Endothelial cell of umbilical vein (primary cell): ENCODE data around the gene SOX13. TPM values are rescaled to one million over a fixed set of nuclear protein-coding genes. Genes with fewer than 3 reads are reported as not detected.

Experiments used
- BruUV-seq: library from RNA; stranded (reverse); fragments of 400-500 nt; replicated peaks from 2 replicates; lab custom pipeline; 2021; lab: Mats Ljungman, UMichigan
- CTCF ChIA-PET: fragments of 300-600, 350-600 bp; sonication (Branson Sonifier 250); formaldehyde crosslinking; loops from one replicate; lab custom pipeline; 2021; ENCODE audit warnings: antibody characterized with exemption, inconsistent platforms; lab: Charles Lee
- POLR2A ChIA-PET: fragments of 300-600, 350-600 bp; sonication (Branson Sonifier 250); formaldehyde crosslinking; loops from one replicate; lab custom pipeline; 2021; ENCODE audit warnings: antibody characterized with exemption, inconsistent platforms; lab: Charles Lee
- DNase-seq: peaks from one replicate; pipeline ENCODE4 v3.0.0-alpha.2; 2011; ENCODE audit warnings: low read depth, low spot score
- FAIRE-seq: peaks from 2 replicates; lab custom pipeline; 2011; peaks lifted over from hg19 to GRCh38; lab: Jason Lieb, UNC
- H2AFZ ChIP-seq: 2 replicates; pipeline ENCODE4 v1.6.0; 2012; ENCODE audit warnings: low read depth, low read length, control low read depth, inconsistent platforms
- H3K27ac ChIP-seq: 2 replicates; pipeline ENCODE4 v1.5.1; 2011; ENCODE audit warnings: low read depth, mild to moderate bottlenecking, control low read depth, low read length, moderate library complexity; ENCODE audit not compliant: insufficient read depth
- H3K27me3 ChIP-seq, 2 experiments: 2 replicates each; pipeline versions ENCODE4 v1.6.0 to v1.6.1; 2011; ENCODE audit warnings: low read length in 2 of 2, mixed read lengths in 1 of 2; ENCODE audit not compliant: control insufficient read depth in 2 of 2, insufficient read depth in 2 of 2
- H3K36me3 ChIP-seq, 2 experiments: 2 replicates in 1 of 2; 3 replicates in 1 of 2; pipeline ENCODE4 v1.5.1; 2011; ENCODE audit warnings: low read length in 2 of 2, mild to moderate bottlenecking in 1 of 2, moderate library complexity in 1 of 2; ENCODE audit not compliant: control insufficient read depth in 2 of 2, insufficient read depth in 2 of 2; ENCODE audit errors: extremely low read depth in 1 of 2
- H3K4me1 ChIP-seq: 3 replicates; pipeline ENCODE4 v1.5.1; 2011; ENCODE audit warnings: mild to moderate bottlenecking, low read length; ENCODE audit not compliant: control insufficient read depth, insufficient read depth; ENCODE audit errors: extremely low read depth
- H3K4me2 ChIP-seq: 2 replicates; pipeline ENCODE4 v1.6.1; 2011; ENCODE audit warnings: low read length, control low read depth, mixed read lengths; ENCODE audit not compliant: insufficient read depth
- H3K4me3 ChIP-seq, 3 experiments: fragments of 200-600 bp in 1 of 3; sonication (generic), shearing (Covaris generic) in 1 of 3; replicated peaks in 1 of 3; 2 replicates each; pipeline ENCODE4 v1.5.1; 2011 to 2016; ENCODE audit warnings: control low read depth in 3 of 3, low read length in 3 of 3, mild to moderate bottlenecking in 2 of 3, inconsistent platforms in 1 of 3, low read depth in 1 of 3, moderate library complexity in 1 of 3; ENCODE audit not compliant: insufficient read depth in 1 of 3
- H3K79me2 ChIP-seq: 2 replicates; pipeline ENCODE4 v1.6.0; 2012; ENCODE audit warnings: low read length, inconsistent platforms; ENCODE audit not compliant: control insufficient read depth, insufficient read depth
- H3K9ac ChIP-seq: replicated peaks from 2 replicates; pipeline ENCODE3; 2011; ENCODE audit warnings: low read length, control low read depth; ENCODE audit not compliant: insufficient read depth; ENCODE audit errors: extremely low read depth
- H3K9me1 ChIP-seq: replicated peaks from 3 replicates; pipeline ENCODE4 v1.6.0; 2011; ENCODE audit warnings: mild to moderate bottlenecking, low read length; ENCODE audit not compliant: control insufficient read depth, insufficient read depth; ENCODE audit errors: extremely low read depth
- H3K9me3 ChIP-seq: replicated peaks from 2 replicates; pipeline ENCODE4 v1.5.1; 2012; ENCODE audit warnings: low read length, inconsistent platforms; ENCODE audit not compliant: control insufficient read depth, insufficient read depth
- H4K20me1 ChIP-seq: replicated peaks from 2 replicates; pipeline ENCODE3; 2011; ENCODE audit warnings: mild to moderate bottlenecking, low read length; ENCODE audit not compliant: control insufficient read depth, insufficient read depth; ENCODE audit errors: extremely low read depth
- EZH2 ChIP-seq: IDR thresholded peaks from 2 replicates; pipeline ENCODE4 v1.6.1; 2012; ENCODE audit warnings: borderline replicate concordance, low read depth, mild to moderate bottlenecking, moderate library complexity, low read length, inconsistent platforms; ENCODE audit not compliant: severe bottlenecking
- FOS ChIP-seq: IDR thresholded peaks from 2 replicates; pipeline ENCODE4 v1.6.1; 2011; ENCODE audit warnings: mild to moderate bottlenecking, low read length, moderate library complexity, borderline replicate concordance; ENCODE audit not compliant: insufficient read depth
- GATA2 ChIP-seq: IDR thresholded peaks from 2 replicates; pipeline ENCODE4 v1.7.0; 2011; ENCODE audit warnings: low read depth, mild to moderate bottlenecking, moderate library complexity, mixed read lengths, low read length; ENCODE audit not compliant: insufficient read length, insufficient read depth
- JUN ChIP-seq: IDR thresholded peaks from 2 replicates; pipeline ENCODE4 v1.6.1; 2011; ENCODE audit warnings: borderline replicate concordance, low read depth; ENCODE audit not compliant: insufficient read length, insufficient read depth
- MYC ChIP-seq: IDR thresholded peaks from one replicate; pipeline ENCODE4 v1.6.1; 2011; ENCODE audit warnings: mild to moderate bottlenecking, low read depth, low read length
- POLR2A ChIP-seq: IDR thresholded peaks from 2 replicates; pipeline ENCODE4 v1.6.1; 2012; ENCODE audit warnings: low read depth, mild to moderate bottlenecking, control low read depth, low read length
- POLR2AphosphoS5 ChIP-seq: IDR thresholded peaks from 2 replicates; pipeline ENCODE4 v1.6.1; 2012; ENCODE audit warnings: low read depth, mild to moderate bottlenecking, control low read depth, low read length, moderate library complexity; ENCODE audit not compliant: insufficient read depth
- dilution Hi-C: fragments of 300-500 bp; cut with MboI; formaldehyde crosslinking; loops from one replicate; pipeline ENCODE4 v1.15.0; 2019; ENCODE audit warnings: low sequenced_read_pairs; ENCODE audit not compliant: extremely low pct_ligation_motif_present
- intact Hi-C: fragments of 100-400 bp; cut with micrococcal nuclease; formaldehyde crosslinking; loops from one replicate; pipeline ENCODE4 v1.10.0; 2022
- polyA plus RNA-seq, 4 experiments: library from polyadenylated mRNA; depleted of rRNA in 3 of 4; stranded (reverse) in 3 of 4; unstranded in 1 of 4; fragments of >200 nt; gene quantifications; 2 replicates each; pipeline versions ENCODE4 v1.2.1 to v1.2.3, GENCODE V29; 2011 to 2012; ENCODE audit warnings: missing spikeins in 1 of 4
- total RNA-seq: library from RNA; stranded (reverse); gene quantifications from 2 replicates; pipeline ENCODE4 v1.2.3, GENCODE V29; 2021
- TF ChIP-seq, protein P1 (sequence below): IDR thresholded peaks from 2 replicates; pipeline ENCODE4 v1.6.1; 2011; ENCODE audit not compliant: insufficient read depth, insufficient read length
- TF ChIP-seq, protein P2 (sequence below), 2 donors: IDR thresholded peaks; 1 replicate in 1 of 2; 2 replicates in 1 of 2; pipeline ENCODE4 v1.5.1; 2011; ENCODE audit warnings: low read length in 2 of 2, mild to moderate bottlenecking in 2 of 2, moderate library complexity in 2 of 2, control low read depth in 1 of 2, inconsistent platforms in 1 of 2, low read depth in 1 of 2; ENCODE audit not compliant: insufficient read depth in 1 of 2; ENCODE audit errors: extremely low read depth in 1 of 2

Gene SOX13
- total and polyA plus RNA-seq, 2 donors (not counting 3 experiments of a cell fraction or from before 2014, with no cell fraction given): 40.8 to 57.7 TPM

DNA sequence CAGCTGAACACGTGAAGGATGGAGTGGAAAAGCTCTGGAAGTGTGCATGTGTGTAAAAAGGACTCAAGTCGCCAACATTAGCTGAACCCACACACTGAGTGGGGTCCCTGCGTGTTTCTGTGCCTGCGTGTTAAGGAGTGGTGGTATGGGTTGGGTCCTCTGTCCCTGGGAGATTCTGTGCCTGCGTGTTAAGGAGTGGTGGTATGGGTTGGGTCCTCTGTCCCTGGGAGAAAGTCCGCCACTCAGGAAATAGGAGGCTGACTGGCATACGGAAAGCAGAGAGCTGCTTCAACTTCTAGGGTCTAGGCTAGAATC is 7.0 kb upstream of the SOX13 start:
- Histone ChIP-seq H3K9me3 (no peaks in the 10 kb centered on the region), H3K4me3 (no peak overlapping the region), H3K9me1 (no peaks in the 10 kb centered on the region), H3K36me3 (no peaks in the 10 kb centered on the region), H4K20me1 (no peaks in the 10 kb centered on the region), H3K27me3 (peaks cover 0 to 2% of the 10 kb centered on the region in 2 experiments), H3K79me2 (no peaks in the 10 kb centered on the region), H3K27ac (no peak overlapping the region), H2AFZ (peak overlapping the region; percentile 11), H3K4me2 (no peak overlapping the region), H3K9ac (no peak overlapping the region), H3K4me1 (peaks cover 6% of the 10 kb centered on the region)
- CTCF ChIA-PET: no interaction called here
- POLR2A ChIA-PET: no interaction called here
- dilution Hi-C loops: no loop called here
- FAIRE-seq (peak; percentile 38), DNase-seq (no peak)
- BruUV-seq: no TSS peak
- intact Hi-C loops: no loop called here
- no peak for TF ChIP-seq FOS
- no peak for TF ChIP-seq POLR2A
- TF ChIP-seq EZH2: no peak
- TF ChIP-seq MYC: no peak
- TF ChIP-seq, protein P1, sequence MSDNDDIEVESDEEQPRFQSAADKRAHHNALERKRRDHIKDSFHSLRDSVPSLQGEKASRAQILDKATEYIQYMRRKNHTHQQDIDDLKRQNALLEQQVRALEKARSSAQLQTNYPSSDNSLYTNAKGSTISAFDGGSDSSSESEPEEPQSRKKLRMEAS: no peak
- TF ChIP-seq, protein P2, sequence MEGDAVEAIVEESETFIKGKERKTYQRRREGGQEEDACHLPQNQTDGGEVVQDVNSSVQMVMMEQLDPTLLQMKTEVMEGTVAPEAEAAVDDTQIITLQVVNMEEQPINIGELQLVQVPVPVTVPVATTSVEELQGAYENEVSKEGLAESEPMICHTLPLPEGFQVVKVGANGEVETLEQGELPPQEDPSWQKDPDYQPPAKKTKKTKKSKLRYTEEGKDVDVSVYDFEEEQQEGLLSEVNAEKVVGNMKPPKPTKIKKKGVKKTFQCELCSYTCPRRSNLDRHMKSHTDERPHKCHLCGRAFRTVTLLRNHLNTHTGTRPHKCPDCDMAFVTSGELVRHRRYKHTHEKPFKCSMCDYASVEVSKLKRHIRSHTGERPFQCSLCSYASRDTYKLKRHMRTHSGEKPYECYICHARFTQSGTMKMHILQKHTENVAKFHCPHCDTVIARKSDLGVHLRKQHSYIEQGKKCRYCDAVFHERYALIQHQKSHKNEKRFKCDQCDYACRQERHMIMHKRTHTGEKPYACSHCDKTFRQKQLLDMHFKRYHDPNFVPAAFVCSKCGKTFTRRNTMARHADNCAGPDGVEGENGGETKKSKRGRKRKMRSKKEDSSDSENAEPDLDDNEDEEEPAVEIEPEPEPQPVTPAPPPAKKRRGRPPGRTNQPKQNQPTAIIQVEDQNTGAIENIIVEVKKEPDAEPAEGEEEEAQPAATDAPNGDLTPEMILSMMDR (IDR thresholded peaks at IDR 0.05; ENCODE audit: extremely low read depth in 1 of 2, insufficient read depth in 1 of 2, low read depth in 1 of 2, low read length in 2 of 2): no peak
- no peak for TF ChIP-seq GATA2
- TF ChIP-seq POLR2AphosphoS5: no peak
- TF ChIP-seq JUN: no peak
